ENCODE measurements around the gene IFTAP.

DNA sequence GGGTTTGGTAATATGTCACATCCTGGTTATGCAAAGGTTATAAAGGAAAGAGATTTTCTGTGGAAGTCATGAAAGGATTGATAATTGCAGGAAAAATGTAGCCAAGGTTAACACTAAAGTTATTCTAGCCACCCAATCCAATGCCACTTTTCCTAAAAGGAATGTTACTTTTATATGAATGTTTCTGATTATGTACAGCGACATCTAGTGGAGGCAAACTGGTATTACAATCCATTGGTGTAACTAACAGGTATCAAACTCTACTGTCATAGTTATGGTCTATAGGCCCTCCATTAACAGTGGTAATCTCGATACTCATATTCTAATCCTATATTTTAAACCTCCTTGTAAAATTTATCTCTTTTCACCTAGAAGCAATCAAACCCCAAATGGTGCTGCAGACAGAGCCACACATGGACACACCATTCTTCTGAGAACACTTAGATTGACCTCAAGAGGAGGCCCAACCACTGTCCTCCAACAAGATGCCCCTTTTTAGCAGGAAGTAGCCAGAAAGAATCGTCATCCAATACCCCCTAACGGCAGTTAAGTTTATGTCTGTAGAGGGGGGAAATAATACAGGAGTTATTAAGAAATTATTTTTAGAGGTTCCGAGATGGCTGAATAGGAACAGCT is 78.6 kb downstream of the IFTAP start:
- TF ChIP-seq YY1 (IDR thresholded peaks at IDR 0.05; ENCODE audit: insufficient read depth, insufficient read length) (no peak), SUZ12 (IDR thresholded peaks at IDR 0.05; ENCODE audit: extremely low read depth, insufficient read depth, insufficient read length) (no peak)

Measured in NT2/D1 (cell line).